Measurements from ENCODE around the gene RNASET2. TPM values are rescaled to one million over a fixed set of nuclear protein-coding genes. Genes with fewer than 3 reads are reported as not detected.

Gene RNASET2, protein sequence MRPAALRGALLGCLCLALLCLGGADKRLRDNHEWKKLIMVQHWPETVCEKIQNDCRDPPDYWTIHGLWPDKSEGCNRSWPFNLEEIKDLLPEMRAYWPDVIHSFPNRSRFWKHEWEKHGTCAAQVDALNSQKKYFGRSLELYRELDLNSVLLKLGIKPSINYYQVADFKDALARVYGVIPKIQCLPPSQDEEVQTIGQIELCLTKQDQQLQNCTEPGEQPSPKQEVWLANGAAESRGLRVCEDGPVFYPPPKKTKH
- 10.1 to 15.2 TPM (median 13.8 TPM) in 5 replicates for total RNA-seq (2022; extraction: Qiagen RNA extraction)

DNA sequence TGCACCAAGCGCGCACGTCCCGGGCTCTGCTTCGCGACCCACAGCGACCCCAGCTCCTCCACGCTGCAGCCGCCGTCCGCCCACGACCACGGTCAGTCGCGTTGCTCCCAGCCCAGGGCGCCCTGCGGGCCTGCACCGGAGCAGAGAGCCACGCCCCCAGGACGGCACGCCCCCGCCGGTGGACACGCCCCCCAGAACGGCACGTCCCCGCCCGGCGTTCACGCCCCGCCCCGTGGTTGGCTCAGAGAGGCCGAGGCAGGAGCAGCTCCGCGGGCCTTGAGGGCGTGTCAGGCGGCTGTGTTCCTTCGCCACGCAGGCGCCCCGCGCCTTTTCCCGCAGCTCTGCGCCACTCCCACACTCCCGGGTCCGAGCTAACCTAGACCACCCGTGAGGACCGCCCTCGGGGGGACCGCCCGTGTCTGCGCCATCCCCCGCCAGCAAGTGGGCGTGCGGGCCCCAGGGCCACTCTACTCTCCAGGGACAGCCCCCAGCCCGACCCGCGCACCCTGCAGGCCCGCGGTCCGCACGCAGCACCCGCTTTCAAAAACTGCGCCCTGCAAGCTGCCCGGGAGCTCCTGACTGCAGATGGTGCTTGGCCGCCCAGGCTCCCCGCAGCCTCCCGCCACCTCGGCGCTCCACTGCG is at the start of gene RNASET2:
TSS of gene RNASET2 (minus strand) at position 107 of the 643 bp plus-strand sequence. CDS start 368 bp downstream, outside the sequence.

DNA sequence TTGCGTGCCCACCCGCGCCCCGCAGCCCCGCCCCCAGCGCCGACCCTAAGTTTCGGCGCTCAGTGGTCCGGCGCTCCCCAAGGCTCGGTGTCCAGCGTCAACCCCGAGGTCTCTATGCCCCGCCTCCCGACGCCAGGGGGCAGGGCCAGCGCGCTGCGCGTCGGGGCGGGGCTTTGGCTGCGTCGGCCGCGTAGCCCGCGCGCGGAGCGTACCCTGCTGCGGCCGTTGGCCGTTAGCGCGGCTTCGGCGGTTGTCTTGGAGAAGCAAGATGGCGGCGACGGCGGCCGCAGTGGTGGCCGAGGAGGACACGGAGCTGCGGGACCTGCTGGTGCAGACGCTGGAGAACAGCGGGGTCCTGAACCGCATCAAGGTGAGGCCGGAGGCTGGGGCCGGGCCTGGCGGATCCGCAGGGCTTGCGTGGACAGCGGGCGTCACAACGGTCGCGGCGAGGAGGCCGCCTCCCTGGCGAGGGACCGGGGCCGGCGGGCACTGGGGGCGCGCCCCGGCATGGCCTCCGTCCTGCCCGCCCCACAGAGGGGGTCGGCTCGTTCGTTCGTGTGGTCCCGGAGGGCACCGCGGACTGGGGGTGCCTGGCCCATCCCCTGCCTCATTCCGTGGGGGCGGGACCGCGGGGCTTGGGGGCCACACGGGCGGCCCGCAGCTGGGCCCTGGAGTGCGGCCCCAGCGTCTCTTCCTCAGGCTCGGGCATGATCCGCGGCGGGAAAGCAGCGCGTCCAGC is 43.0 kb upstream of the RNASET2 start, which contains the start of gene CEP43:
TSS of gene CEP43 (plus strand) at position 253 of the 739 bp plus-strand sequence. CDS start at position 269, 16 bp downstream.

Other genes with a start within 250 kb of the RNASET2 start
- gene CEP43, start 42.8 kb upstream of the RNASET2 start, total RNA-seq (2022; extraction: Qiagen RNA extraction) = 8.8 to 10.5 TPM (median 9.8 TPM) in 5 replicates
- 0.07 to 0.08 TPM in 2 of 5 replicates, not detected in the others for gene CCR6, start 166.5 kb upstream of the RNASET2 start, total RNA-seq (2022; extraction: Qiagen RNA extraction)
- not detected in 5 replicates for gene GPR31, start 201.4 kb upstream of the RNASET2 start, total RNA-seq (2022; extraction: Qiagen RNA extraction)